ENCODE results near the gene SMKR1.
"Not testable (repeated sequence)": the region's sequence is repeated elsewhere in the genome, so short reads cannot be mapped to it uniquely, and the experiment has no call there.

SMKR1 gene

GRCh38 chr7:129513546-129513945 is 11.2 kb downstream of the SMKR1 start:
- Histone ChIP-seq H3K36me3 (ENCODE audit: insufficient read depth, low read depth, low read length) (no peaks in the 10 kb centered on the region), H3K27me3 (ENCODE audit: insufficient read depth, low read length) (no peaks in the 10 kb centered on the region), H3K4me1 (ENCODE audit: insufficient read depth, low read length) (peaks cover 10% of the 10 kb centered on the region), H3K27ac (ENCODE audit: low read length) (no peak overlapping the region), H3K9me3 (ENCODE audit: insufficient read depth, low read depth, low read length) (no peaks in the 10 kb centered on the region), H3K9ac (ENCODE audit: low read depth, low read length) (no peak overlapping the region), H3K4me3 (ENCODE audit: low read length) (no peak overlapping the region)

GRCh38 chr7:129514683-129515082 is 12.4 kb downstream of the SMKR1 start:
- Histone ChIP-seq H3K36me3 (ENCODE audit: insufficient read depth, low read depth, low read length) (no peaks in the 10 kb centered on the region), H3K27me3 (ENCODE audit: insufficient read depth, low read length) (no peaks in the 10 kb centered on the region), H3K9ac (ENCODE audit: low read depth, low read length) (no peak overlapping the region), H3K4me1 (ENCODE audit: insufficient read depth, low read length) (peaks cover 11% of the 10 kb centered on the region), H3K27ac (ENCODE audit: low read length) (no peak overlapping the region), H3K4me3 (ENCODE audit: low read length) (no peak overlapping the region), H3K9me3 (ENCODE audit: insufficient read depth, low read depth, low read length) (no peaks in the 10 kb centered on the region)

GRCh38 chr7:129515381-129515780 is 13.1 kb downstream of the SMKR1 start:
- no peaks in the 10 kb centered on the region for H3K9me3 ChIP-seq (ENCODE audit: insufficient read depth, low read depth, low read length)
- no peaks in the 10 kb centered on the region for H3K27me3 ChIP-seq (ENCODE audit: insufficient read depth, low read length)
- H3K4me1 ChIP-seq (ENCODE audit: insufficient read depth, low read length), result peaks cover 15% of the 10 kb centered on the region
- no peak overlapping the region for H3K27ac ChIP-seq (ENCODE audit: low read length)
- no peak overlapping the region for H3K9ac ChIP-seq (ENCODE audit: low read depth, low read length)
- H3K4me3 ChIP-seq (ENCODE audit: low read length), result no peak overlapping the region
- H3K36me3 ChIP-seq (ENCODE audit: insufficient read depth, low read depth, low read length), result no peaks in the 10 kb centered on the region

GRCh38 chr7:129517931-129518330 is 15.6 kb downstream of the SMKR1 start:
- no peak overlapping the region for H3K9ac ChIP-seq (ENCODE audit: low read depth, low read length)
- peaks cover 10% of the 10 kb centered on the region; the same call in 1 of the 2 replicates for H3K27me3 ChIP-seq (ENCODE audit: insufficient read depth, low read length)
- no peak overlapping the region for H3K4me3 ChIP-seq (ENCODE audit: low read length)
- no peaks in the 10 kb centered on the region for H3K9me3 ChIP-seq (ENCODE audit: insufficient read depth, low read depth, low read length)
- H3K27ac ChIP-seq (ENCODE audit: low read length), result no peak overlapping the region
- no peaks in the 10 kb centered on the region for H3K36me3 ChIP-seq (ENCODE audit: insufficient read depth, low read depth, low read length)
- H3K4me1 ChIP-seq (ENCODE audit: insufficient read depth, low read length), result peaks cover 15% of the 10 kb centered on the region

GRCh38 chr7:129519464-129519863 is 17.1 kb downstream of the SMKR1 start:
- H3K9me3 ChIP-seq (ENCODE audit: insufficient read depth, low read depth, low read length), result no peaks in the 10 kb centered on the region
- H3K9ac ChIP-seq (ENCODE audit: low read depth, low read length), result no peak overlapping the region
- H3K27ac ChIP-seq (ENCODE audit: low read length), result no peak overlapping the region
- no peak overlapping the region for H3K4me3 ChIP-seq (ENCODE audit: low read length)
- no peaks in the 10 kb centered on the region for H3K36me3 ChIP-seq (ENCODE audit: insufficient read depth, low read depth, low read length)
- H3K4me1 ChIP-seq (ENCODE audit: insufficient read depth, low read length), result peaks cover 8% of the 10 kb centered on the region; the same call in 1 of the 2 replicates
- H3K27me3 ChIP-seq (ENCODE audit: insufficient read depth, low read length), result peaks cover 14% of the 10 kb centered on the region; the same call in 1 of the 2 replicates

DNA sequence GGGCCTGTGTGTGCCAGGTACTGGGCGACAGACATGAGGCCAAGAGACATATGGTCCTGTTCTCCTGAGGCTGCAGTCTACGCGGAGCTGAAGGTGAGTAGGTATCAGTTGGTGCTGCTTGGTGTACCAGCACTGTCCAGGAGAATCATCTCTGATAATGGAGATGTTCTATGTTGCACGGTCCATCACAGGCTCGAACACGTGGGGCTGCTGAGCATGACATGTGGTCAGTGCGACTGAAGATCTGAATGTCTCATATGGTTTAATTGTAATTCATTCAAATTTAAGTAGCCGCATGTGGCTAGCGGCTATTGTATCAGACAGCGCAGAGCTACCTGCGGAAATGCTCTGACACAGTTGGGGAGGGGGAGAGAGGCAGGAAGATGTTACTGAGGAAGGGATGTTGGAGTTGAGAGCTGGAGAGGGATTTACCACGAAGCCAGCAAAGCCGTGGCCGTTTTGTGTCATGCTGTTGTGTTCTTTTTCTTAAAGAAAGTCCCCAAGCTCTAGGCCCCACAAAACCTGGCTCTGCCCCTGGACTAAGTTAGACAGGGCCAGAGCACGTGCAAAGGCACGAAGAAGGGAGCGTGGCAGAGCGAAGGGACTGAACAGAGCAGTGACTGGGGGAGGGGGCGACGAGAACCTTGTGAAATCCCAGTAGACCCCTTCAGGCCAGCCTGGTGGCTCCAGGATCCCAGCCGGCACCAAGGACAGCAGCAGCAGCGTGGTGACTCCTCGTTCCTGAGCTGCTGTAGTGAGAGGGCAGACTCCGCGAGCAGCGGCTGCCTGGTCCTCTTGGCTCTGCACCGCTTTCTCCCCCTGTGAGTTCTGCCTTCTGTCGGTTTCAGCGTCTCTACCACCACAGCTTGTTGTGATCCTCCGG is 20.0 kb downstream of the SMKR1 start:
- Histone ChIP-seq H3K9me3 (ENCODE audit: insufficient read depth, low read depth, low read length) (no peaks in the 10 kb centered on the region), H3K4me3 (ENCODE audit: low read length) (no peak overlapping the region), H3K9ac (ENCODE audit: low read depth, low read length) (no peak overlapping the region), H3K36me3 (ENCODE audit: insufficient read depth, low read depth, low read length) (no peaks in the 10 kb centered on the region), H3K27ac (ENCODE audit: low read length) (no peak overlapping the region), H3K4me1 (ENCODE audit: insufficient read depth, low read length) (peaks cover 5% of the 10 kb centered on the region; the same call in 1 of the 2 replicates), H3K27me3 (ENCODE audit: insufficient read depth, low read length) (peaks cover 14% of the 10 kb centered on the region; the same call in 1 of the 2 replicates)

- Histone ChIP-seq H3K4me1 (ENCODE audit: insufficient read depth, low read length) (peaks cover 5% of the 10 kb centered on the region; the same call in 1 of the 2 replicates), H3K27me3 (ENCODE audit: insufficient read depth, low read length) (peaks cover 14% of the 10 kb centered on the region; the same call in 1 of the 2 replicates), H3K9me3 (ENCODE audit: insufficient read depth, low read depth, low read length) (no peaks in the 10 kb centered on the region), H3K36me3 (ENCODE audit: insufficient read depth, low read depth, low read length) (no peaks in the 10 kb centered on the region), H3K4me3 (ENCODE audit: low read length) (no peak overlapping the region), H3K27ac (ENCODE audit: low read length) (no peak overlapping the region), H3K9ac (ENCODE audit: low read depth, low read length) (no peak overlapping the region)
Measured at GRCh38 chr7:129522971-129523340, 20.6 kb downstream of the SMKR1 start.

GRCh38 chr7:129523924-129524323 is 21.6 kb downstream of the SMKR1 start:
- peaks cover 14% of the 10 kb centered on the region; the same call in 1 of the 2 replicates for H3K27me3 ChIP-seq (ENCODE audit: insufficient read depth, low read length)
- H3K9me3 ChIP-seq (ENCODE audit: insufficient read depth, low read depth, low read length), result no peaks in the 10 kb centered on the region

DNA sequence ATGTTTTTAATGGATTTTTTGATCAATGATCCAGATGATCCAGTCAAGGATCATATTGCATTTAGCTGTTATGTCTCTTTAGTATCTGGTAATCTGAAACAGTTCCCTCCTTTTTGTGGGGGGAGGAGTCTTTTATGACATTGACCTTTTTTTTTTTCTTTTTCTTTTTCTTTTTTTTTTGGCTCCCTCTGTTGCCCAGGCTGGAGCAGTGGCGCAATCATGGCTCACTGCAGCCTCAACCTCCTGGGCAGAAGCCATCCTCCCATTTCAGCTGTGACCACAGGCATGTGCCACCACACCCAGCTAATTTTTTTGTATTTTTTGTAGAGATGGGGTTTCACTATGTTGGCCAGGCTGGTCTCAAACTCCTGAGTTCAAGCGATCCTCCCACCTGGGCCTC is 22.1 kb downstream of the SMKR1 start:
- H3K27ac ChIP-seq (ENCODE audit: low read length); H3K4me1 ChIP-seq (ENCODE audit: insufficient read depth, low read length); H3K9ac ChIP-seq (ENCODE audit: low read depth, low read length); H3K9me3 ChIP-seq (ENCODE audit: insufficient read depth, low read depth, low read length); H3K36me3 ChIP-seq (ENCODE audit: insufficient read depth, low read depth, low read length); H3K4me3 ChIP-seq (ENCODE audit: low read length): not testable (repeated sequence)
- peaks cover 14% of the 10 kb centered on the region; the same call in 1 of the 2 replicates for H3K27me3 ChIP-seq (ENCODE audit: insufficient read depth, low read length)

More at GRCh38 chr7:129523924-129524323, 21.6 kb downstream of the SMKR1 start:
- Histone ChIP-seq H3K36me3 (ENCODE audit: insufficient read depth, low read depth, low read length) (no peaks in the 10 kb centered on the region), H3K4me1 (ENCODE audit: insufficient read depth, low read length) (peaks cover 5% of the 10 kb centered on the region; the same call in 1 of the 2 replicates), H3K9ac (ENCODE audit: low read depth, low read length) (no peak overlapping the region), H3K27ac (ENCODE audit: low read length) (no peak overlapping the region), H3K4me3 (ENCODE audit: low read length) (no peak overlapping the region)

DNA sequence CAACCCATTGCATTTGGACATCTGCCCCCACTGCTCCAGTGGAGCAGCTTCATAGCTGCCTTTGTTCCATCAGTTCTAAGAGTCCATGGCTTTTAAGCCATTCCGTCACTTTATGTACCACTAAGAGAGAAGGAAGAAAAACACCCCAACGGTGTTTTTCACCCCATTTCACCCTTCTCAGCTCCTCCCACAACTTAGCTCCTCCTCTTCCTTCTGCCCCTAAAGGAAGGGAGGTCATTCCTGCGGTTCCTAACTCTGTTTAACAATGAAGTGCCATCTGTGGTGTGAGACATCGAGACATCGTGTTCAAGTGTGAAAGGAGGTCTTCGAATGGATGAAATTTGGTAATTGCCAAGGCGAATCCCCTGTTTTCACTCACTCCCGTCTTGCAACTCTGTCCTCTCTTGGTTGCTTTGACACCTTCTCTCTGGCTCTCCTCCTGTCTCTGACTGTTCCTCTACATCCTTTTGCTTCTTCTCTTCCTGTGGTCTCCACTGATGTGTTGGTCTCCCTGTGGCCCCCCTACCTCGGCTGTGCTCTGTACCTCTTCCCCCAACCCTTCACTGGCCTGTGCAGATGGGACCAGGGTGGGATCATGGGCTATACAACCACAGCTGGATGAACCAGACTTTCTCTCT is 23.0 kb downstream of the SMKR1 start:
- H3K9ac ChIP-seq (ENCODE audit: low read depth, low read length), result no peak overlapping the region
- peaks cover 14% of the 10 kb centered on the region; the same call in 1 of the 2 replicates for H3K27me3 ChIP-seq (ENCODE audit: insufficient read depth, low read length)
- H3K27ac ChIP-seq (ENCODE audit: low read length), result no peak overlapping the region
- no peaks in the 10 kb centered on the region for H3K36me3 ChIP-seq (ENCODE audit: insufficient read depth, low read depth, low read length)
- H3K4me3 ChIP-seq (ENCODE audit: low read length), result no peak overlapping the region
- no peaks in the 10 kb centered on the region for H3K9me3 ChIP-seq (ENCODE audit: insufficient read depth, low read depth, low read length)
- H3K4me1 ChIP-seq (ENCODE audit: insufficient read depth, low read length), result no peaks in the 10 kb centered on the region

DNA sequence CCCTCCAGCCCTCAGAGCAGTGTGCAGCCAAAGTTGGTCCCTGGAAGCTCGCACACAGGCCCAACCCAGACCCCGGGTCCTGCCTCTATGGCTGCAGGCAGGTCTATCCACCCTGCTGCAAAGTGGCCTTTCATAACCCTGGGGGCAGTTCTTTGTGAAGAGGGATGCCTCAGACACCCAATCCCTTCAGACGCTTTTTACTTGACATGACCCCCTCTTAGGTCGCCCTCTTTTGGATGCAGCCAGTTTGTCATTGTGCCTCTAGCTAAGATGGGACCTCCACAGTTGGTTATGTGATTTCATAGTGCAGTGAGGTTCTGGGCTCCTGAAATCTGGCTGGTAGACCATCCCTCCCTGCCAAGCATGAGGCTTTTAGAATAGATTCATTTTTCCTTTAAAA is 27.3 kb downstream of the SMKR1 start:
- Histone ChIP-seq H3K4me3 (ENCODE audit: low read length) (no peak overlapping the region), H3K9me3 (ENCODE audit: insufficient read depth, low read depth, low read length) (no peaks in the 10 kb centered on the region), H3K27me3 (ENCODE audit: insufficient read depth, low read length) (no peaks in the 10 kb centered on the region), H3K27ac (ENCODE audit: low read length) (no peak overlapping the region), H3K9ac (ENCODE audit: low read depth, low read length) (no peak overlapping the region), H3K4me1 (ENCODE audit: insufficient read depth, low read length) (peaks cover 6% of the 10 kb centered on the region; the same call in 1 of the 2 replicates), H3K36me3 (ENCODE audit: insufficient read depth, low read depth, low read length) (no peaks in the 10 kb centered on the region)
